ENCODE data around the gene TRIM38. TPM values are rescaled to one million over a fixed set of nuclear protein-coding genes. Genes with fewer than 3 reads are reported as not detected.
A peak's percentile ranks its signal among the peaks of the same experiment; 100 is the strongest.

TRIM38 gene
- total RNA-seq, 2 donors from 2014 or later = 2.5 to 5.2 TPM

GRCh38 chr6:25919657-25920056, 42.9 kb upstream of the TRIM38 start:
- Histone ChIP-seq H3K9me3 (no peaks in the 10 kb centered on the region), H3K27ac (no peak overlapping the region), H3K4me1 (no peaks in the 10 kb centered on the region), H3K4me3 (no peak overlapping the region), H3K36me3 (no peaks in the 10 kb centered on the region), H3K27me3 (no peaks in the 10 kb centered on the region)
- TF ChIP-seq CTCF (IDR thresholded peaks at IDR 0.05) = no peak
- DNase-seq (ENCODE audit: low spot score) = no peak

GRCh38 chr6:25921525-25922203, 40.9 kb upstream of the TRIM38 start:
- H3K27ac ChIP-seq = no peak overlapping the region
- DNase-seq (ENCODE audit: low spot score) = no peak
- H3K4me3 ChIP-seq = no peak overlapping the region
- no peaks in the 10 kb centered on the region for H3K27me3 ChIP-seq
- H3K9me3 ChIP-seq = no peaks in the 10 kb centered on the region
- TF ChIP-seq CTCF (IDR thresholded peaks at IDR 0.05) = no peak
- no peaks in the 10 kb centered on the region for H3K36me3 ChIP-seq
- no peaks in the 10 kb centered on the region for H3K4me1 ChIP-seq

- H3K4me3 ChIP-seq = no peak overlapping the region
- H3K27me3 ChIP-seq = no peaks in the 10 kb centered on the region
- no peaks in the 10 kb centered on the region for H3K36me3 ChIP-seq
- no peaks in the 10 kb centered on the region for H3K9me3 ChIP-seq
- H3K4me1 ChIP-seq = no peaks in the 10 kb centered on the region
- TF ChIP-seq CTCF (IDR thresholded peaks at IDR 0.05) = no peak
- no peak overlapping the region for H3K27ac ChIP-seq
- DNase-seq (ENCODE audit: low spot score) = peak; percentile 61
Measured at GRCh38 chr6:25922301-25922700, 40.3 kb upstream of the TRIM38 start.

GRCh38 chr6:25925876-25926275, 36.7 kb upstream of the TRIM38 start:
- no peak for TF ChIP-seq CTCF (IDR thresholded peaks at IDR 0.05)
- no peaks in the 10 kb centered on the region for H3K27me3 ChIP-seq

GRCh38 chr6:25927178-25927577, 35.4 kb upstream of the TRIM38 start:
- no peak overlapping the region for H3K27ac ChIP-seq
- no peaks in the 10 kb centered on the region for H3K4me1 ChIP-seq
- no peak for TF ChIP-seq CTCF (IDR thresholded peaks at IDR 0.05)
- H3K36me3 ChIP-seq = no peaks in the 10 kb centered on the region
- DNase-seq (ENCODE audit: low spot score) = no peak
- H3K27me3 ChIP-seq = no peaks in the 10 kb centered on the region
- H3K4me3 ChIP-seq = no peak overlapping the region
- no peaks in the 10 kb centered on the region for H3K9me3 ChIP-seq

More at GRCh38 chr6:25925876-25926275, 36.7 kb upstream of the TRIM38 start:
- Histone ChIP-seq H3K9me3 (no peaks in the 10 kb centered on the region), H3K4me1 (no peaks in the 10 kb centered on the region), H3K36me3 (no peaks in the 10 kb centered on the region), H3K27ac (no peak overlapping the region), H3K4me3 (no peak overlapping the region)
- DNase-seq (ENCODE audit: low spot score) = no peak

GRCh38 chr6:25927756-25928216, 34.8 kb upstream of the TRIM38 start:
- Histone ChIP-seq H3K9me3 (no peaks in the 10 kb centered on the region), H3K4me1 (no peaks in the 10 kb centered on the region), H3K4me3 (no peak overlapping the region), H3K27me3 (no peaks in the 10 kb centered on the region), H3K36me3 (no peaks in the 10 kb centered on the region), H3K27ac (no peak overlapping the region)
- TF ChIP-seq CTCF (IDR thresholded peaks at IDR 0.05) = no peak
- no peak for DNase-seq (ENCODE audit: low spot score)
